ENCODE measurements around the gene METTL16.

- TF ChIP-seq CTCF (IDR thresholded peaks at IDR 0.05; ENCODE audit: low read length) (no peak), EZH2 (IDR thresholded peaks at IDR 0.05; ENCODE audit: borderline replicate concordance, low read length) (no peak)
Observed at GRCh38 chr17:2551928-2552327, 40.2 kb upstream of the METTL16 start.

All from OCI-LY1 (cell line).